ENCODE results near the gene KIAA1586. TPM values are rescaled to one million over a fixed set of nuclear protein-coding genes. Genes with fewer than 3 reads are reported as not detected.
A peak's percentile ranks its signal among the peaks of the same experiment; 100 is the strongest.
"Not testable (repeated sequence)": the region's sequence is repeated elsewhere in the genome, so short reads cannot be mapped to it uniquely, and the experiment has no call there.

KIAA1586 gene
- total and polyA plus RNA-seq, 9 of the 15 experiments (the other 6 are each of a cell fraction or from before 2014, with no cell fraction given): 23.4 to 43.6 (median 29.5) TPM

DNA sequence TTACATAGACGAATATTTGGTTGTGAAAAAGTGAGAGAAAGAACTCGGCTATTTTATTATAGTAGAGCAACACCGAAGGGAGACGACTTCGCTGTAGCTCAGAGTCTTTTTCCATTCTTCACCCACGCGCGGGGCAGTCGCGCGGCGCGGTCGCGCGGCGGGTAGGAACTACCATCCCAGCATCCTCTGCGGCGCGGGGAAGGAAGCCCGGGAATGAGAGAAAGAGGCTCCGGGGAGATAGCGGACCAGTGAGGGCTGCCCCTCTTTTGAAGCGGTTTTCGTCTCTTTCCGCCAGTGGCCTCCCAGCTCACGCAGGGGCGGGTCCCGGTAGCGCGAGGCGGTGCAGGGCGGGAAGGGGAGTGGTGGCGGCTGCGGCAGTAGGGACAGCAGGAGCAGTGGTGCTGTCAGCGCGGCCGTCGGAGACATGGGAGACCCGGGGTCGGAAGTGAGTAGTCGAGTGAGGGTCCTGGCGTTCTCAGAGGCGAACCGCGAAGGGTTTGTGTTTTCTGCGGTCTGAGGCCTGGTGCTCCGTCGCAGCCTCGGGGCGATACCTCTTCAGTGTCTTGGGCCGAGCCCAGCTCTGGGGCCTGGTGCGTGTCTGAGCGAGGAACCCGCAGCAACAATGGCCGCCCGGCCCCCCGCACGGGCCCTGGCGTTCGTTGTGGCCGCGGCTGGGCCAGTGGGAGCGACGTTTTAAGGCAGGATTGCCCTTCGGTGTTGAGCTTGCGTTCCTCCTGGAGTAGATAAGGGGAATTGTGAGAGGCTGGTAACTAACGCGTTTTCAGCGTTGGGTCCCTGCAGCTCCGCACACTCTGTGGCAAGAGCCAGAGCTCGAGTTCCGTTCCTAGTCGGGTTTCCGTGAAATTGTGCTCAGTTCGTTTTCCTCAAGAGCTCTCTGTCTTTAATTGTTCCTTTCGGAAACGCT lies at the start of gene KIAA1586 (continued):
- TF ChIP-seq TOE1 (IDR thresholded peaks at IDR 0.05; ENCODE audit: borderline replicate concordance) (peak; percentile 22; the same call in 1 of the 2 replicates), CREM (IDR thresholded peaks at IDR 0.05; ENCODE audit: low read depth) (peak; percentile 73), NFRKB (IDR thresholded peaks at IDR 0.05; ENCODE audit: low read depth) (peak; percentile 89), SIN3A (IDR thresholded peaks at IDR 0.05; ENCODE audit: borderline replicate concordance in 2 of 2, control insufficient read depth in 1 of 2, low read depth in 2 of 2, low read length in 2 of 2) (0 out of 4 replicates have a peak, but pooled peaks of 1 of the 2 experiments have one; percentile 20), RBBP5 (IDR thresholded peaks at IDR 0.05; ENCODE audit: borderline replicate concordance, insufficient read depth, low read length, poor library complexity, severe bottlenecking) (peak; percentile 64), CXXC5 (CRISPR knock-in tag; IDR thresholded peaks at IDR 0.05) (peak; percentile 90), SRF (CRISPR knock-in tag; IDR thresholded peaks at IDR 0.05) (peak in 1 of 2 experiments; percentile 18; a peak in 1 of 4 replicates), POLR2AphosphoS5 (IDR thresholded peaks at IDR 0.05; ENCODE audit: control insufficient read depth, insufficient read depth, low read depth, low read length) (peak; percentile 68), CBX1 (IDR thresholded peaks at IDR 0.05; ENCODE audit: low read depth) (peak; percentile 57; the same call in 1 of the 2 replicates), TAF7 (tag; IDR thresholded peaks at IDR 0.05) (peak; percentile 62; the same call in 1 of the 2 replicates), RBM22 (IDR thresholded peaks at IDR 0.05; ENCODE audit: low read depth, low read length, poor library complexity, severe bottlenecking) (peak; percentile 72), MAZ (CRISPR knock-in tag; conservative IDR thresholded peaks at IDR 0.05 in 1 of 2, IDR thresholded peaks at IDR 0.05 in 1 of 2) (peak; percentile 46 to 76), NBN (IDR thresholded peaks at IDR 0.05; ENCODE audit: low read depth) (peak; percentile 69; the same call in 1 of the 2 replicates), TBP (optimal IDR thresholded peaks at IDR 0.05; ENCODE audit: low read depth, low read length) (peak; percentile 65), ZNF644 (tag; IDR thresholded peaks at IDR 0.05; ENCODE audit: low read depth) (0 out of 2 replicates have a peak, but pooled peaks have one; percentile 43), CC2D1A (IDR thresholded peaks at IDR 0.05) (peak; percentile 92), MYNN (IDR thresholded peaks at IDR 0.05) (peak; percentile 62; the same call in 1 of the 2 replicates)
- not testable (repeated sequence) for TF ChIP-seq TOE1 (CRISPR knock-in tag; IDR thresholded peaks at IDR 0.05; ENCODE audit: borderline replicate concordance, low read depth); MYNN (CRISPR knock-in tag; IDR thresholded peaks at IDR 0.05)
- TF ChIP-seq, protein P1, sequence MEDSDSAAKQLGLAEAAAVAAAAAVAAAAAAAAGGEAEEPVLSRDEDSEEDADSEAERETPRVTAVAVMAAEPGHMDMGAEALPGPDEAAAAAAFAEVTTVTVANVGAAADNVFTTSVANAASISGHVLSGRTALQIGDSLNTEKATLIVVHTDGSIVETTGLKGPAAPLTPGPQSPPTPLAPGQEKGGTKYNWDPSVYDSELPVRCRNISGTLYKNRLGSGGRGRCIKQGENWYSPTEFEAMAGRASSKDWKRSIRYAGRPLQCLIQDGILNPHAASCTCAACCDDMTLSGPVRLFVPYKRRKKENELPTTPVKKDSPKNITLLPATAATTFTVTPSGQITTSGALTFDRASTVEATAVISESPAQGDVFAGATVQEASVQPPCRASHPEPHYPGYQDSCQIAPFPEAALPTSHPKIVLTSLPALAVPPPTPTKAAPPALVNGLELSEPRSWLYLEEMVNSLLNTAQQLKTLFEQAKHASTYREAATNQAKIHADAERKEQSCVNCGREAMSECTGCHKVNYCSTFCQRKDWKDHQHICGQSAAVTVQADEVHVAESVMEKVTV (CRISPR knock-in tag; IDR thresholded peaks at IDR 0.05): peak; percentile 26; the same call in 1 of the 2 replicates
- TF ChIP-seq, protein P2, sequence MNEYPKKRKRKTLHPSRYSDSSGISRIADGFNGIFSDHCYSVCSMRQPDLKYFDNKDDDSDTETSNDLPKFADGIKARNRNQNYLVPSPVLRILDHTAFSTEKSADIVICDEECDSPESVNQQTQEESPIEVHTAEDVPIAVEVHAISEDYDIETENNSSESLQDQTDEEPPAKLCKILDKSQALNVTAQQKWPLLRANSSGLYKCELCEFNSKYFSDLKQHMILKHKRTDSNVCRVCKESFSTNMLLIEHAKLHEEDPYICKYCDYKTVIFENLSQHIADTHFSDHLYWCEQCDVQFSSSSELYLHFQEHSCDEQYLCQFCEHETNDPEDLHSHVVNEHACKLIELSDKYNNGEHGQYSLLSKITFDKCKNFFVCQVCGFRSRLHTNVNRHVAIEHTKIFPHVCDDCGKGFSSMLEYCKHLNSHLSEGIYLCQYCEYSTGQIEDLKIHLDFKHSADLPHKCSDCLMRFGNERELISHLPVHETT (CRISPR knock-in tag; conservative IDR thresholded peaks at IDR 0.05 in 1 of 2, IDR thresholded peaks at IDR 0.05 in 1 of 2): peak in 1 of 2 experiments; percentile 63; a peak in 1 of 4 replicates
